ENCODE measurements around the gene GSTM2.

DNA sequence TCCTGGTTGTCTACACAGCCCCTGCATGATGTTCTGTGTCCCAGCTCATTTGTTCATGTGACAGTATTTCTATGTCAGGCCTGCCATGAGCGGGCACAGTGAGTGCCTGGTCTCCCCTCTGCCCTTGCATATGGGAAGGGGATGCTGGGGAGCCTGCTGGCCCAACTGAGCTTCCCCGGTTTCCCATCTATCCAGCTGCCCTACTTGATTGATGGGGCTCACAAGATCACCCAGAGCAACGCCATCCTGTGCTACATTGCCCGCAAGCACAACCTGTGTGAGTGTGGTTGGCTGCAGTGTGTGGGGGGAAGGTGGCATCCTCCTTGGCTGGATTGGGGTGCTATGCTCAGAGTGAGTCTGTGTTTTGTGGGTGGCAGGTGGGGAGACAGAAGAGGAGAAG, 10.5 kb upstream of the GSTM2 start:
- TF ChIP-seq, protein P1, sequence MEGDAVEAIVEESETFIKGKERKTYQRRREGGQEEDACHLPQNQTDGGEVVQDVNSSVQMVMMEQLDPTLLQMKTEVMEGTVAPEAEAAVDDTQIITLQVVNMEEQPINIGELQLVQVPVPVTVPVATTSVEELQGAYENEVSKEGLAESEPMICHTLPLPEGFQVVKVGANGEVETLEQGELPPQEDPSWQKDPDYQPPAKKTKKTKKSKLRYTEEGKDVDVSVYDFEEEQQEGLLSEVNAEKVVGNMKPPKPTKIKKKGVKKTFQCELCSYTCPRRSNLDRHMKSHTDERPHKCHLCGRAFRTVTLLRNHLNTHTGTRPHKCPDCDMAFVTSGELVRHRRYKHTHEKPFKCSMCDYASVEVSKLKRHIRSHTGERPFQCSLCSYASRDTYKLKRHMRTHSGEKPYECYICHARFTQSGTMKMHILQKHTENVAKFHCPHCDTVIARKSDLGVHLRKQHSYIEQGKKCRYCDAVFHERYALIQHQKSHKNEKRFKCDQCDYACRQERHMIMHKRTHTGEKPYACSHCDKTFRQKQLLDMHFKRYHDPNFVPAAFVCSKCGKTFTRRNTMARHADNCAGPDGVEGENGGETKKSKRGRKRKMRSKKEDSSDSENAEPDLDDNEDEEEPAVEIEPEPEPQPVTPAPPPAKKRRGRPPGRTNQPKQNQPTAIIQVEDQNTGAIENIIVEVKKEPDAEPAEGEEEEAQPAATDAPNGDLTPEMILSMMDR (conservative IDR thresholded peaks at IDR 0.05; ENCODE audit: low read length), result no peak
- TF ChIP-seq EZH2phosphoT487 (IDR thresholded peaks at IDR 0.05; ENCODE audit: borderline replicate concordance), result no peak

Data from Loucy (cell line).